Measurements from ENCODE around the gene PAX7. TPM values are rescaled to one million over a fixed set of nuclear protein-coding genes. Genes with fewer than 3 reads are reported as not detected.
"Not testable (repeated sequence)": the region's sequence is repeated elsewhere in the genome, so short reads cannot be mapped to it uniquely, and the experiment has no call there.

Gene PAX7
- polyA plus RNA-seq, 1 experiment, result not detected

DNA sequence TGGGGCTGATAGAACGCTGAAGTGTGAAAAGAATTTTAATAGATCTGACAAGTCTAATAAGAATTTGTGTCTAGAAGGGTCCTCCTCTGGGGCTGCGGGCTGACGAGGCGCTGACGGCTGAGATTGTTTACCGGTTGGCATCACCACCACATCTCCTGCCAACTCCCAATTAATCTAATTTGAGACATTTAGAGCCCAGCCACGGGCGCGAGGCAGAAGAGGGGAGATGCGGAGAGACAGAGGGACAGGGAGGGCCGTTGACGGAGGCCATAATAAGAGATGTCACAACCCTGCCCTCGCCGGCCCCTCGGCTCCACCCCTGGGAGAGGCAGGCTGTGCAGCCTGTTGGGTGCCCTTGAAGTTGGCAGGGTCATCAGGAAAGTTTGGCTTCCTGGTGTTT, 109.3 kb downstream of the PAX7 start:
- CTCF ChIA-PET, result no interaction called here
- POLR2A ChIA-PET, result no interaction called here

DNA sequence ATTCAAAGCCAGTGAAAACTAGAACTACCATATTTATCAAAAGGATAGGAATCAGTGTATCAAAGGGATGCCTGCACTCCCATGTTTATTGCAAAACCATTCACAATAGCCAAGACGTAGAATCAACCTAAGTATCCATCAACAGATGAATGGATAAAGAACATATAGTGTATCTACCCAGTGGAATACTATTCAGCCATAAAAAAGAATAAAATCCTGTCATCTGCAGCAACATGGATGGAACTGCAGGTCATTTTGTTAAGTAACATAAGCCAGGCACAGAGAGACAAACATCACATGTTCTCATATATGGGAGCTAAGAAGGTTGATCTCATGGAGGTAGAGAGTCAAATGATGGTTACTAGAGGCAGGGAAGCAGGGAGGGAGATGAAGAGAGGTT, 110.0 kb downstream of the PAX7 start:
- no peak for DNase-seq (ENCODE audit: low read depth)
- POLR2A ChIA-PET, result no interaction called here

More for the DNA sequence above, 109.3 kb downstream of the PAX7 start:
- TF ChIP-seq CTCF (IDR thresholded peaks at IDR 0.05; ENCODE audit: insufficient read depth, low read depth, low read length), result no peak
- DNase-seq (ENCODE audit: low read depth), result no peak
- H3K4me3 ChIP-seq (ENCODE audit: low read depth, low read length), result no peak overlapping the region
- no peaks in the 10 kb centered on the region for H3K36me3 ChIP-seq (ENCODE audit: control insufficient read depth, insufficient read depth, low read length)
- H3K27me3 ChIP-seq (ENCODE audit: control insufficient read depth, insufficient read depth, low read length), result no peaks in the 10 kb centered on the region

DNA sequence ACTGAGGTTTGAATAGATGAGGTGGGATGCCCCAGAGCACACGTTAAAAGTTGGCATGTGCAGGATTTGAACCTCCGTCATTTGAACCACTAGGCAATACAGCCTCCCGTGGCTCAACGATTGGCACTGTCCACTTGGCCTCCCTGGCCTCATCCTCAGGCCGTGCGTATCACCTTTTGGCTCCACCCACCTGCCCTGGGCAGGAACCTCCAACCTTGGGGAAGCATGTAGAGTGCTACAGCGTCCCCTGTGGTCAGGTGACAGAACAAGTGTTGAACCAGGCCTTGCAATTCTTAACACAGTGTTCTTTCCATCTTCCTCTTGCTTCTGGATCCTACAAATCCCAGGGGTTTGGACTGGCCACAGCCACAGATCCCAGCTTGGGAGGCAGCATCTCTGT, 112.6 kb downstream of the PAX7 start:
- POLR2A ChIA-PET, result no interaction called here
- no peaks in the 10 kb centered on the region for H3K36me3 ChIP-seq (ENCODE audit: control insufficient read depth, insufficient read depth, low read length)
- no peak for DNase-seq (ENCODE audit: low read depth)
- no peak for TF ChIP-seq CTCF (IDR thresholded peaks at IDR 0.05; ENCODE audit: insufficient read depth, low read depth, low read length)
- H3K27me3 ChIP-seq (ENCODE audit: control insufficient read depth, insufficient read depth, low read length), result no peaks in the 10 kb centered on the region
- CTCF ChIA-PET, result no interaction called here
- H3K4me3 ChIP-seq (ENCODE audit: low read depth, low read length), result no peak overlapping the region

More for the DNA sequence above, 110.0 kb downstream of the PAX7 start:
- CTCF ChIA-PET, result no interaction called here
- no peak for TF ChIP-seq CTCF (IDR thresholded peaks at IDR 0.05; ENCODE audit: insufficient read depth, low read depth, low read length)
- H3K27me3 ChIP-seq (ENCODE audit: control insufficient read depth, insufficient read depth, low read length), result no peaks in the 10 kb centered on the region
- no peaks in the 10 kb centered on the region for H3K36me3 ChIP-seq (ENCODE audit: control insufficient read depth, insufficient read depth, low read length)
- H3K4me3 ChIP-seq (ENCODE audit: low read depth, low read length), result no peak overlapping the region

DNA sequence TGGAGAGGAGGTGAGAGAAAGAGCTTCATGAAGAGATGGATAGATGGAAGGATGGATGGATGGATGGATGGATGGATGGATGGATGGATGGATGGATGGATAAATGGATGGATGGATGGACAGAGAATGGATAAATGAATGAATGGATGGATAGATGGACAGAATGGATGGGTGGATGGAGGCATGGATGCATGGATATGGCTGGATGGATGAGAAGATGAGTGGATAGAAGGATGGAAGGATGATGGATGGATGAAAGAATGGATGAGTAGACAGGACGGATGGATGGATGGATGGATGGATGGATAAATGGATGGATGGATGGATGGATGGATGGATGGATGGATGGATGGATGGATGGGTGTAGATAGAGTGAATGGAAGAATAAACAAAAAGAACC, 113.7 kb downstream of the PAX7 start:
- POLR2A ChIA-PET; H3K36me3 ChIP-seq (ENCODE audit: control insufficient read depth, insufficient read depth, low read length); CTCF ChIA-PET; DNase-seq (ENCODE audit: low read depth); H3K27me3 ChIP-seq (ENCODE audit: control insufficient read depth, insufficient read depth, low read length); H3K4me3 ChIP-seq (ENCODE audit: low read depth, low read length): not testable (repeated sequence)

DNA sequence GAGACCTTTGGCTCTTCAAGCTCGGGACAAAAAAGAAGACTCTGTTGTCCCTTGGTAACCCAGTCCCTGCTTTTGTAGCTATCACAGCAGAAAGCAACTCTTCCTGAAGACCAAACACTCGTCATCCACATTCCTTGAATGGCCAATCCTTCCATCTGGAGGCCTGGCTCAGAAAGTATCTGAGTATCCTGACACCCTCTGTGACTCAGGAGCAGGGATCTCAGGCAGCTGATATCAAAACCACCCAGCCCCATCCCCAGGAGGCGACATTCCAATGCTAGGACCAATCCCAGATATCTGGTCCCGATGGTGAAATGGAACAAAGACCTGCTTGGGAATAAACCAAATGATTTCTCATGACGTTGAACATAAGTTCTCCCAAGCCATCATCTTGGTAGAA, 116.3 kb downstream of the PAX7 start:
- Histone ChIP-seq H3K27me3 (ENCODE audit: control insufficient read depth, insufficient read depth, low read length) (no peaks in the 10 kb centered on the region), H3K4me3 (ENCODE audit: low read depth, low read length) (no peak overlapping the region), H3K36me3 (ENCODE audit: control insufficient read depth, insufficient read depth, low read length) (no peaks in the 10 kb centered on the region)
- no peak for DNase-seq (ENCODE audit: low read depth)
- ChIA-PET POLR2A (no interaction called here), CTCF (no interaction called here)
- TF ChIP-seq CTCF (IDR thresholded peaks at IDR 0.05; ENCODE audit: insufficient read depth, low read depth, low read length), result no peak

GRCh38 chr1:18747671-18748070, 117.0 kb downstream of the PAX7 start:
- H3K36me3 ChIP-seq (ENCODE audit: control insufficient read depth, insufficient read depth, low read length), result no peaks in the 10 kb centered on the region
- TF ChIP-seq CTCF (IDR thresholded peaks at IDR 0.05; ENCODE audit: insufficient read depth, low read depth, low read length), result no peak
- H3K27me3 ChIP-seq (ENCODE audit: control insufficient read depth, insufficient read depth, low read length), result no peaks in the 10 kb centered on the region
- POLR2A ChIA-PET, result no interaction called here
- H3K4me3 ChIP-seq (ENCODE audit: low read depth, low read length), result no peak overlapping the region
- no peak for DNase-seq (ENCODE audit: low read depth)
- CTCF ChIA-PET, result no interaction called here

Data from BJ (cell line).